ENCODE results near the gene DLX2.
"Not testable (repeated sequence)": the region's sequence is repeated elsewhere in the genome, so short reads cannot be mapped to it uniquely, and the experiment has no call there.

The DLX2 gene

DNA sequence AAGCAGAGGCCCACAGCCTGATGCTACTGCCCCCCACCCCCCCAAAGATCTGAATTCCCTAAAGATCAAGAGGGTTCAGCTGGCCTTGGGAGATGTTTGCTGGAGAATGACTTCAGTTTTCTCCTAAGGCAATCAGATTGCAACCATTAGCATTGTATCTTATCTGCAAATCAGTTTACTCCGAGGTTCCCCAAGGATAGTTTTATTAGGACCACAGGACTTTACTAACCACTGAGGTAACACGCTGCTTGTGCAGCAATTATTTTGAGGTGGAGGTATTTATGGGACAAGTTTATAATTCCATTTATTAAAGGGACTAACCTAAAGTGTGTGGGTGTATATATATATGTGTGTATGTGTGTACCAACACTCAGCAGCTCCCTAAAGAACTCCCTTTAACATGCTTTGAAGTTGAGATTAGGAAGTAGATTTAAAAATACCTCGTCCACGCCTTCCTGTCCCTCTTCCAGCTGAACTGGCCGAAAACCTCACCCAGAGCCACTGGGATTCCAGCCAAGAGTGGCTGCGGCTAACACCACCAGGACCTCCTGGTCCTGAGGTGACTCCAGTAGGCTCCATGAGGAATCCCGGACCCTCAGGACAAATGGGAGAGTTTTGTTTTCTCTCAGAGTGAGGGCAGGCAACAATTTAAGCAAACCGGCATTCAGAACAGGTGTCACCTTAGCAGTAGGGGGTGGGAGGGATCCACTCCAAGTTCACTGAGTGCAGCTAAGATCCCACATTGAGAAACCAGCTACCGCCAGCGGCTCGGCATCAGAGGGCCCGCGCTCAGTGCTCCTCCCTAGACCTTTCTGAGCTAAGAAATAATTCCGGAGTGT, 20.4 kb downstream of the DLX2 start:
- DNase-seq: no peak

DNA sequence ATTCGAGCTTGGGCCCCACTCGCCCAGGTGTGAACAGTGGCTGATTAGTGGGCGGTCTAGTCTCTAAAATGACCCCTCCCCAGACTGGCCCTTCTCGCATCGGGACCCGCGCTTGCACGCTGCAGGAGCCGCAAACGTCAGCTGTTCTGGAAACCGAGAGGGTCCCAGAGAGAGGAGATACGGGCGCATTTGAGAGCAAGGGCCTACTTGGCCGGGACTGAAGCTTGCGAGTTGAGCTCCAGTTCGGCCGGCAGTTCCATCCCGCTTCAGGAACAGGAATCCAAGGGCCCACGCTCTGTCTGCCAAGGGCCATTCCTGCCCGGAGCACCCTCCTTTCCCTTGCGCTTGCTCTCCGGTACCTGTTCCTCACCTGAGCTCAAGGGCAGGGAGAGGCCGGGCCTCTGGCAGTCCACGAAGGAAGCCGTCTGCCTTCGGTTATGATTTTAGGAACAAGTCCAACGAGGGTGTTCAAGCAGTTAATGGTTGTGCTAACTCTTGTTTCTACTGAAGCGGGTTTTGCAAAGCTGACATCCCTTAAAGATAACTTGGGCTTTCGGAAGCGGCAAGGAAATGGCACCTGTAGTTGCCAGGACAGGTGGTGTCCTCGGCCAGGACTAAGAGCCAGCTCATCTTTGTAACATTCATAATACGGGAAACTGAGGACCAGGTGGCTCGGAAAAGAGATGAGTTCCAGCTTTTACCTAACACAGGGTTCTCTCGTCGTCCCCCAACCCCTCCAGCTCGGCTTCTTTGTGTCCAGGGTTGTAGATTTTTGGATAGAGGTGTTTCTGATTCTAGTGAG, 21.3 kb downstream of the DLX2 start:
- no peak for DNase-seq

DNA sequence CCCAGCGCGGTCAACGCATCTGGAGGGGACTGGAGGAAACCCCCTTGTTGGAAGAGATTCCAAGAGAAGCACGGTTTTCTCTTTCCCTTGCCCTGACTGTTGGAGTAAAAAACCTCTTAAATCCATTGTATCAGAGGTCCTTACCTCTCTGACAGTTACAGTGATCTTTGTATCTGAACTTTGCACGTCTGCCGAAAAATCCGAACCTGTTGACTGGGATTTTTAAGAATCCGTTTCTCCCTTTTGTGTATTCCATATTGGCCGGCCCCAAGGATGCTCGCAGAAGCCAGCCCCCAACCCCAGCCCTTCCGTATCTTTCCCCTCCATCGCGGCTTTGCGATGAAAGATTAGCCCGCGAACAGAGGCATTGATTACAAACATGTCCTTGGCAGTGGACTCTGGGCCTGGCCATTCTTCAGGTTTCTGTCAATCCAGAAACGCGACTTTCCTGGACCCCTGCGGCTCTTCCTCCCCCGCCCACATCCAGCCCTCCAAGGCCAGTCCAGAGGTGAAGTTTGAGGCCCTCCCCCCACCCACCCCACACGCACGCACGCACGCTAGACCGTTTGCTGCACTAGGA, 22.0 kb downstream of the DLX2 start:
- DNase-seq: no peak

DNA sequence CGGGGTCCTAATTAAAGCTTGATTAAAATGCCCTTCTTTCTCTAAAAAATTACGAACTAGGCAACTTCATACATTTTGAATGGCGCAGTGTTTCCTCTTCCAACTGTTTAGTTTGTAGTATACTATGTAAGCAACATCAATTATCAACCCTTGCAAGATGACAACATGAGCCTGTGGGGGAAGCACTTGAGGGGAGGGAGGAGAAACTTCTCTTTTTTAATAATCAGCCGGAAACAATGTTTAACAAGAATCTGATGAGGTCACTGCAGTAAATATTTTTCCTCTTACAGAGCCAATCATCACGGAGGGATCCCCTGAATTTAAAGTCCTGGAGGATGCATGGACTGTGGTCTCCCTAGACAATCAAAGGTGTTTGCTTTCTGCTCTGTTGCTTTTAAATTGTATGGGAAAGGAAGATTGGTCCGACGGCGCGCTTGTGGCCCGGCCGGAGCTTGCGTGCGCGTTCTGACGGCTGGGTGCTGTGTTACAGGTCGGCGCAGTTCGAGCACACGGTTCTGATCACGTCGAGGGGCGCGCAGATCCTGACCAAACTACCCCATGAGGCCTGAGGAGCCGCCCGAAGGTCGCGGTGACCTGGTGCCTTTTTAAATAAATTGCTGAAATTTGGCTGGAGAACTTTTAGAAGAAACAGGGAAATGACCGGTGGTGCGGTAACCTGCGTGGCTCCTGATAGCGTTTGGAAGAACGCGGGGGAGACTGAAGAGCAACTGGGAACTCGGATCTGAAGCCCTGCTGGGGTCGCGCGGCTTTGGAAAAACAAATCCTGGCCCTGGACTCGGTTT, 22.7 kb downstream of the DLX2 start:
- DNase-seq: no peak

DNA sequence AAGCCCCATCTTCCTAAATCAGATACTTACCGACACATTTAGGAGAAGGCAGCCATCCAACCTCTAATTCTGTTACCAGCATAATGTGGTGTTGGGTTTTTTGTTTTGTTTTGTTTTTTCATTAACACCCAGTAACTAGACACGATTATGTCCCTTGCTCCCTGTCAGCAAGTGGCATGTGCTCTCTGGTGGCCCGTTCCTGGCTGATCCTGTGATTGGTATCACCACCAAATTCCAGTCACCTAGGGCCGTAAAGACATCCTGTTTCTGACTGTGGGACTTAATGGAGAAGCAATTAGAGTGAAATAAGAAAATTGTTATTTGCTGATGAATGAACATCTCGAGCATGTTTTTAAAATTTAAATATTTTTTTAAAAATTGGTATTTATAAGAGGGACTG, 23.3 kb downstream of the DLX2 start:
- no peak for DNase-seq

DNA sequence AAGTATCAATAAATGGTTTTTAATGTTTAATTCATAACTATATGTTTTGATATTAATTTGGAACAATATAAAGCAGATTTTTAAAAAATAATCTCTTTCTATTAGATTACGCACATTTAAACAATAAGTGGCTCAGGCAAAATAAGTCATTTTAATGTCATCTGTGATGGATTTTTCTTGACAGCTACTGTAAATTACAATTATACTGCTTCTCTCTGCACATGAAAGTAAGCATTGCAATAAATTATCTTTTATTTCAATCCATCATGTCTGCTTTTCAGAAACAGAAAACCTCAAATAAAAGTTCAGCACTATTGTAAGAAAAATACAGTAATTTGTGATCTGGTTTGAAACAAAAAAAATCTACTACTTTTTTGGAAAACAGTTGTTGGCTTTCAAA, 28.4 kb downstream of the DLX2 start:
- DNase-seq: no peak

DNA sequence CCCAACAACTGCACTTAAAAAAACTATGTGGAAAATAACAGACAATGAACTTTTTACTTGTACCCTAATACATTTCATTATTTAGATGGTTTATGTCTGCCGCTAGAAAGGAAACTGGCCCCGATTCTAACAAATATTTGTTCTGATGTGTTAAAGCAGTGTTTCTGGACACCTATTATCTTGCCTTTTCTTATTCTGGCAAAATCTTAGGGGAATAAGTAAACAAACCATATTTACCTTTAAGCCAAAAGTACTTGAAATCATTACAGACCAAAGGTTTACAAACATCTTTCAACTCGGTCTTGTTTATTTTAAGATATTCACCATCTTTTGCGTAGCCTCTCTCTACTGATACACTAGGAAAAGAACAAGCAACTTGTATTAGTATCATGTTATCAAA, 29.2 kb downstream of the DLX2 start:
- DNase-seq: no peak

DNA sequence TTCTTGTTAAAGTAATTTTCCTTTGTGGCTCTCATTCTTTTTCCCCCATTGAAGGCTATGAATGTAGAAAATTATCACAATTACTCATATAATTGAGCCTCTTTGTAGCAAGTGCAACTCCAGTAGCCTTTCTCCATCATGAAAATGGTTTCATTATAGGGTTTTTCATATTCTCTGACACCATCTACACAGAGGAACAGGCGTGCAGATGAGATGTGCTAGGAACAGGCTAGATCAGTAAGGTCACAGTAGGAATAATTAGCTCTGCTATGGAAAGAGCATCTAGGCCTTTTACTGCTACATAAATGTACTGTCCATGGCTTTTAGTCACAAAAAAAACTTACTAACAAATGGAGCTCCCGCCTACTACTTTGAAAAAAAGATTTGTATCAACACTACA, 30.0 kb downstream of the DLX2 start:
- DNase-seq: no peak

DNA sequence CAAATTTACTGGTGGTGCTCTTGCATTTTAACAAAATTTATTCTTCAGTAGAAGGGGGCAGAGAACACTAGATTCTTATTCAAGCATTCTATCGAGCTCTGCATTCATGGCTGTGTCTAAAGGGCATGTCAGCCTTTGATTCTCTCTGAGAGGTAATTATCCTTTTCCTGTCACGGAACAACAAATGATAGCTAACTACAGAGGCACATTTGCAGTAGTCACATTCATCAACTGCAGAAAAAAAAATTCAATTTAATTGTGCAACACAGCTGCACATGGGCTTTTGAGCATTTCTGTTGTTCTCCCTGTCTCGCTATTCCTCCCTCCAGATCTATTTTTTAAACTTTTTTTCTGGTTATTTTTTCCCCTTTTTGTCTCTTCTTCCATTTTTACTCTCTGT, 30.4 kb downstream of the DLX2 start:
- DNase-seq: no peak

DNA sequence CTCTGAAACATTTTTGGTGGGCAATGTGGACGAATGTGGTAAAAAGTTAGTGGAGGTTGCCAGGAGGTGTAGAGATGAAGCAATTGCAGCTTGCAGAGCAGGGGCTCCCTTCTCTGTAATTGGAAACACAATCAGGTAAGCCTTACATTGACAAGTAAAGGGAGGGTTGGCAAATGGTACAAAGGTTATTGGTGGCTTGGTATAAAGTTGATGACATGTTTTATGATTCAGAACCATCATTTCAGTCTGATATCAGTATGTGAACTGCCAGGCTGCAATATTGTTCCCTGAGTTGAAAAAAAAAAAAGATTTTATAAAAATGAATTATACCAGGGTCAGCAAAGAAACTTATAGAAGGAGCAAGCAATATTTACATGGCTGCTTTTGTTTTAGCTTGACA, 31.8 kb downstream of the DLX2 start:
- DNase-seq: no peak

DNA sequence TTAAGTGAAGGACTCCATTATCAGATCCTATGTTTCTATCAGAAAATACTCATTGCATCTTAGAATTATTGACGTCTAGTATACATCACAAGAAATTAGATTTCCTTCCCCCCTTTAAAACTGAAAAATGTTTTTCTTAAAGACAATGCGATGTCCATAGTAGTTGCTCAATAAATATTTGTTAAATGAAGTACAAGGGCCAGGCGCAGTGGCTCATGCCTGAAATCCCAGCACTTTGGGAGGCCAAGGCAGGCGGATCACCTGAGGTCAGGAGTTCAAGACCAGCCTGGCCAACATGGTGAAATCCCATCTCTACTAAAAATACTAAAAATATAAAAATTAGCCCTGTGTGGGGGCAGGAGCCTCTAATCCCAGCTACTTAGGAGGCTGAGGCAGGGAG, 34.8 kb downstream of the DLX2 start:
- DNase-seq: not testable (repeated sequence)

DNA sequence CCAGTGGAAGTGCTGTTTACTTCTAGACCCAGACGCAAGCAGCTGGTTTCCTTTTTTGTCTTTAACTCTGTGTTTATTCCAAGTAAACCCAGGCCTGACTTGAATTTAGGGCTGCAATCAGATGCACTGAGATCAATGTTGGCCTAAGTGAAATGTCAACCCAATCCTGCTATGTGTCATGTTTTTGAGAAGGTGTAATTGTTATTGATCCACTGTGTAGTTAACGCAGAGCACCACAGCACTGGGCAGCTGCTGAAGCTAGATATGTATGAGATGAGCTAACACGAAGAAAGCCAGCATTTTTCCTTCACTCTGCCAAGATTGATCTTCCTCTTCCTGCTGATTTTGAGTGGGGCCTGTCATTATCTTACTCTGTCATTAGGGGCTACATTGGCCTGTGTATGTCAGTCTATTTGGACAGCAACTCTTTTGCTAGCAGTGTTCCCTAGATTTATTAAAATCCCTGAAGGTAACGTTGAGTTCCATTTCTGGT, 36.3 kb downstream of the DLX2 start:
- no peak for DNase-seq

DNA sequence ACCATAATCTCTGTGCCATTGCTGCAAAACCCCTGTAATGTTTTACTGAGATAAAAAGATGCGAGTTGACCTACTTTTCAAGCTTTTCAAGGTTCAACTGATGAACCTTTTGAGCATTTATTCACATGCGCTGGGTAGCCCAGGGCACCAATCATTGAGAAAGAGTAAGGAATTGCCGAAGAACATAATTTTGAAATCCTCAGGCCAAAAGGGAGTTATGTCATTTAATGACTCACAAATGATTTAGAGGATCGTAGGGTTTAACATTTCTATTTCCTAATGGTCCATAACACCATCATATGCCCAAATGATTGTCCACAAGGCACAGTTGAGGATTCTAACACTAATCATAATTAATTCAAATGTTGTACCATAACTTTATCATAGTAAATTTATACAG, 37.6 kb downstream of the DLX2 start:
- DNase-seq: no peak

DNA sequence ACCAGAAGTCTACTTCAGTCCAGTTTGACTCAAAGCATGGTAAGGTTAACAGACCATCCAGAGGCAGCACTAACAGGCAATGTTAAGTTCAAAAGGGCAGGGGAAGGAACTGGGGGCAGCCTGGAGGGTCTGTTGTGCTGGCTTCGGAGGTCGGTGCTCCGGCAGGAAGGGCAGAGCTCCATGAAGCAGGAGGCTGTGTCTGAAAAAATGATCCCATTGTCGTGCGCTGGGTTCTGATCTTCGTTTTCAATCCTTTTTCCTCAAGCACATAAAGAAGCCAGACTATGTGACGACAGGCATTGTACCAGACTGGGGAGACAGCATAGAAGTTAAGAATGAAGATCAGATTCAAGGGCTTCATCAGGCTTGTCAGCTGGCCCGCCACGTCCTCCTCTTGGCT, 39.3 kb downstream of the DLX2 start:
- no peak for DNase-seq

DNA sequence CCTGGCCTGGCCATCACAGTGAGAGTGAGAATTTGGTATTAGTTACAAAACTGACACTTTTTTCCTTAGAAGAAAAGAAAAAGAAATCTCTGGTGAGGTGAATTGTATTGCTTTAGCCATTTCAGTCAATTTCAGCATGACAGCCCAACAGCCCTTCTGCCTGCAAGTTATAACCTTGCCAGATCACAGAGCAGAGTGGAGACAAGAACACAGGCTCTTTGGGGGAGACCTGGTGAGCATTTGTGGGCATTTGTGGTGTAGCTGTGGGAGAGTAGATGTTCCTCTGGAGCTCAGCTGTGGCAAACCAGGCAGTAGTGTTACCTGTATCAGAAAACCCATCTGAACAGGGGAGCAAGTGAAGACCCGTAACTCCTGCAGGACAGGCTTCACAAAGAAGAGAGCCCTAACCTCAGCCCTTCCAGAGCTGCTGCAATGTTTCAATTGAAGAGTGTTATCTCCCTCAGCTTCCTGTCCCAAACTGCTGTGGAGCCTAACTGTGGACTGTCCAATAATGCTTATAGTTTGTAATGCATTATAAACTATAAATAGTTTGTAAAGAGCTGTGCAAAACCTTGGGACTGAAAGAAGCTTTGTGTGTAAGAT, 40.2 kb downstream of the DLX2 start:
- no peak for DNase-seq

DNA sequence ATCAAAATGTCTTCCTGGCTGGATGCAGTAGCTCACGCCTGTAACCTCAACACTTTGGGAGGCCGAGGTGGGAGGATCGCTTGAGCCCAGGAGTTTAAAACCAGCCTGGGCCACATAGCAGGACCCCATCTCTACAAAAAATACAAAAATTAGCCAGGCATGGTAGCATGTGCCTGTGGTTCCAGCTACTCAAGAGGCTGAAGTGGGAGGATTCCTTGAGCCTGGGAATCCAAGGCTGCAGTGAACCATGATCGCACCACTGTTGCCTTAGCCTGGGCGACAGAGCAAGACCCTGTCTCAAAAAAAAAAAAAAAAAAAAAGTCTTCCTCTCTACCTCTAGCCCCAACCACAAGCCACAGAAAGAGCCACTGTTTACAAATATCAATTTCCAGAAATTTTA, 42.6 kb downstream of the DLX2 start:
- not testable (repeated sequence) for DNase-seq

DNA sequence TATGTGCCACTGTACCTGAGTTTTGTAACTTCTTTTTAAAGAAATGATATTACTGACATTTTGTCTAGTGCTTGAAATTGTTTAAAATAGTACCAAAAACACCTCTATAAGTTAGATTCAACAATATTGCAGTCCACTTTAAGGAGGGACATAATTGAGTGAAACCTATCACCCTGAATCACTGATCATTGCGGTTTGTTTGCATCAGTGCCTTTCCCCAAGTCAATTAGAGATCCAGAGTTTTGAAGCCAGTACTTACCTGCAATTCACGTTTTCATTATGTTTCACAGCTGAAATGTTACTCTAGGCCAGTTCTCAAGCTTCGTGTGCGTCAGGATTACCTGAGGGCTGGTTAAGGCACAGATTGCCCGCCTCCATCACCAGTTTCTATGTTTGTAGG, 44.0 kb downstream of the DLX2 start:
- no peak for DNase-seq

DNA sequence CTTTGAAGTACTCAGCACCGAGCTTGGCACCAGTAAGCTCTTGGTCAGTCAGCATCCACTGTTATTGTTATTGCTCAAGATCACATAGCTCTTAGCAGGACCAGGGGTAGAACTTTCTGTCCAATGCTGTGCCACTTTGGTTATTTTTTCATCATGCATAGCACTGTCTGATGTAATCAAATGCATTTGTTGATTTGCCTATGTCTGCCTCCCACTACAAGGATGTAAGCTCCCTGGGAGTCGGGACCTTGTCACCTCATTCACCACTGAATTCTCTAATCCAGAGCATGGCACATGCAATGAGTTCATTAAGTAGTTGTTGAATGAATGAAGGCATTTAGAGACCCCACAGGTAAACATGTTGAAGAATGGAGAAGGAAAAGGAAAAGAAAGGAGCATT, 46.4 kb downstream of the DLX2 start:
- DNase-seq: no peak

DNA sequence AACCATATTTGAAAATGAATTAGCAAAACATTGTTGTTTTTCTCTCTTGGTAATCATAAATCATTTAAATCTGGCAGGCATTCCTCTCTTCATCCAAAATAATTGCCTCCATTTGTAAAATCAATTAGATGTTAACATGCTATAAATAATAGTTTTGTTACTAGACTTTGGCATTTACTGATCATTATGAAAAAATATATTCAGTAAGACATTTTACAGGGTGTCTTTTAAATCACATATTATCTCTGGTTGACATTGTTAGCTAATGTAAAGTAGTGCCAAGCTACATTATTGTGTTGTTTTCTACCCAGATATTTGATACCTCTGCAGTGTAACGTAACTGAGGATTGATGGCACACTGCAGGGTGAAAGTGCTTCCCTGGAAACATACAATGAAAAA, 49.2 kb downstream of the DLX2 start:
- no peak for DNase-seq

DNA sequence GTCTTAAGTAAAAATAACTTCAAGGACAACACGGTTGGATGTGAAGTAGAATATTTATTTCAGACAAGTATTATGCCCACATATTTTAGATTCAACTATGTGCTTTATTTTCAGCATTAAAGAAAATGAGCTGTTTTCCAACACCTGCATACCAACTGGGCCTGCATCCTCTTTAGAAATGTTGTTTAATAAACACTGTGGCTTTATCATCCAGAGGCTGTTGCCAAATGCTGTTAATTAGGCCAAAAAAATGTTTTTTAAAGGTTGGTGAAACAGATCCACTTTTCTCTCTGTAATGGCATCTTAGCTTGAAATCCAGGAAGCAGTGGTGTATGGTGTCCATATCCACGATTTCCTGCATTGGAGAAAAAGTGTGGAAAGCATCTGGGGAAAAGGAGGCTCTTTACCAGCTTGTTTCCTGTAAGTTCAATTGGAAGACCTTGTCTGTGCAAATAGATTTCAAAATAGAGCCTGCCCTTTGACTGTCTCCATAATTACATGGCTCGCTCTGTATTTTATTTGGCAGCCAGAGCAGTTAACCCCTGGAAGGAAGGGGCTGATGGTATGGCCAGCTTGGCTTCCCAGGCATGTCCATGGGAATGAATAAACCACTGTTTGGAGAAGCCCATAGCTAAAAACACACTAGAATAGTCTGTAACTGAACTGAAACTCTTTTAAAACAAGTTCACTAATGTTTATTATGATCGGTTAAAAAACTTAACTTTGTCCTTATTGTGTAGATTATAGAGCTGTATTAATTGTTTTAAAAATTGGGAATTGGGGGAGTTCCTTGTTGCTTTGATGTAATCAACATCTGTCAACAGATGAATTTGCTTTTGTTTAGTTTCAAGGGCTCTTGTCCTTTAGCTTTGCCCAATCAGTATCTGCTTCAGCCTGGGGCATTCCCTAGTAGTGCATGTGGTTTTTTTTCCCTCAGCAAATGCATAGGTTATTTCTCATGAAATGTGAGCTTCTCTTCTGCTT, 50.4 kb downstream of the DLX2 start:
- DNase-seq: no peak

DNA sequence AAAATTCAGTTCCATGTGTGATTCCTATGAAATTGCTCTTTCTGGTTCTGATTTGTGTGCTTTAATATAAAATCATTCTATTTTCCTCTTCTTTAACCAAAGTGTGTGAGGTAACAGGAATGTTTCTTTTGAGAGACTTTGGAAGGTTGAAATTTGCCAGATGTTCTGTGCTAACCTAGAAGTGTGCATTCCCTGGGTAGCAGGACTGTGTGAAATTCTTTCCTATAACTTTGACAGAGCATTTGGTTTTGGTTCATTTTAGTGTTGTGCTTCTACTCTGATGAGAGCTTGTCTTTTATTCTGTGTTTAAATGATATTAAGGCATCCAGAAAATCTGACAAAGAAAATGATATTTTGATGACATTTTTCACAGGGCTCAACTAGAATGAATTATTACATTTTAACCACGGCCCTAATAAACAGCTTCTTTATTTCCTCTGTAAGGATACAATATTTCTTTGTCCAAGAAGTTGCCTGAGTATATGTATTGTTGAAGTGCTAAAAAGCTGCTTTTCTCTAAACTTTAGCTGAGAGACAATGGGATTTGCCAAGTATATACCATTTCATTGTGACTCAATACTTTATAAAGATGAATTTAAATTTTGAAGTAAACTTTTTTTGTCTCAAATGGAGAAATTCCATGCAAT, 52.1 kb downstream of the DLX2 start:
- no peak for DNase-seq
